HepG2 (cell line): Measurements from ENCODE around the gene STX12.

Source experiments
- CEBPB ChIP-seq: IDR thresholded peaks from 2 replicates; pipeline ENCODE4 v1.6.1; 2011; ENCODE audit warnings: low read depth, low read length, improper control_type of control experiment, borderline replicate concordance
- FOXP1 ChIP-seq, 2 experiments: fragments of 450-650 bp in 1 of 2; IDR thresholded peaks; 2 replicates each; pipeline ENCODE4 v1.6.1; 2017 to 2018; ENCODE audit warnings: antibody characterized with exemption in 1 of 2
- KDM4B ChIP-seq: sonication (generic); formaldehyde crosslinking; IDR thresholded peaks from 2 replicates; pipeline ENCODE4 v1.4.0; 2020; ENCODE audit warnings: missing genetic modification reagents
- NR1H2 ChIP-seq: sonication (generic); formaldehyde crosslinking; IDR thresholded peaks from 2 replicates; pipeline ENCODE4 v1.8.1; 2022; ENCODE audit warnings: low read depth, missing genetic modification reagents, borderline replicate concordance
- PAX8 ChIP-seq: sonication (generic); formaldehyde crosslinking; IDR thresholded peaks from 2 replicates; pipeline ENCODE4 v1.8.0; 2022; ENCODE audit warnings: mild to moderate bottlenecking, missing genetic modification reagents, borderline replicate concordance
- PBX2 ChIP-seq: IDR thresholded peaks from 2 replicates; pipeline ENCODE4 v1.6.1; 2016; ENCODE audit warnings: control low read depth
- SRSF9 ChIP-seq: fragments of 200-400 bp; formaldehyde crosslinking; IDR thresholded peaks from 2 replicates; pipeline ENCODE4 v1.6.1; 2018; ENCODE audit warnings: borderline replicate concordance, mild to moderate bottlenecking, low read depth, low read length; ENCODE audit not compliant: insufficient read depth, poor library complexity, severe bottlenecking
- TBL1XR1 ChIP-seq: fragments of 150-350 bp; IDR thresholded peaks from 2 replicates; pipeline ENCODE4 v1.6.1; 2014; ENCODE audit warnings: borderline replicate concordance, low read length; ENCODE audit not compliant: partially characterized antibody
- ZFAT ChIP-seq: sonication (generic); formaldehyde crosslinking; conservative IDR thresholded peaks from 2 replicates; pipeline ENCODE4 v1.8.1; 2023; ENCODE audit warnings: missing genetic modification reagents, inconsistent platforms
- ZNF235 ChIP-seq: sonication (generic); formaldehyde crosslinking; IDR thresholded peaks from 2 replicates; pipeline ENCODE4 v1.8.1; 2023; ENCODE audit warnings: mild to moderate bottlenecking, missing genetic modification reagents, borderline replicate concordance
- ZNF451 ChIP-seq: sonication (generic); formaldehyde crosslinking; IDR thresholded peaks from 2 replicates; pipeline ENCODE4 v1.5.0; 2020; ENCODE audit warnings: mild to moderate bottlenecking, missing genetic modification reagents
- TF ChIP-seq, protein P1 (sequence below): sonication (generic); formaldehyde crosslinking; conservative IDR thresholded peaks from 2 replicates; pipeline ENCODE4 v1.4.0; 2020; ENCODE audit warnings: missing genetic modification reagents
- TF ChIP-seq, protein P2 (sequence below): sonication (generic); formaldehyde crosslinking; IDR thresholded peaks from 2 replicates; pipeline ENCODE4 v1.5.0; 2020; ENCODE audit warnings: mild to moderate bottlenecking, missing genetic modification reagents, moderate library complexity

- TF ChIP-seq SRSF9 = no peak
- TF ChIP-seq, protein P1, sequence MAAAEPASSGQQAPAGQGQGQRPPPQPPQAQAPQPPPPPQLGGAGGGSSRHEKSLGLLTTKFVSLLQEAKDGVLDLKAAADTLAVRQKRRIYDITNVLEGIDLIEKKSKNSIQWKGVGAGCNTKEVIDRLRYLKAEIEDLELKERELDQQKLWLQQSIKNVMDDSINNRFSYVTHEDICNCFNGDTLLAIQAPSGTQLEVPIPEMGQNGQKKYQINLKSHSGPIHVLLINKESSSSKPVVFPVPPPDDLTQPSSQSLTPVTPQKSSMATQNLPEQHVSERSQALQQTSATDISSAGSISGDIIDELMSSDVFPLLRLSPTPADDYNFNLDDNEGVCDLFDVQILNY = no peak
- no peak for TF ChIP-seq NR1H2
- TF ChIP-seq FOXP1 (IDR thresholded peaks at IDR 0.05) = no peak
- no peak for TF ChIP-seq FOXP1 (CRISPR knock-in tag; IDR thresholded peaks at IDR 0.05)
- no peak for TF ChIP-seq ZFAT
- no peak for TF ChIP-seq CEBPB
- TF ChIP-seq, protein P2, sequence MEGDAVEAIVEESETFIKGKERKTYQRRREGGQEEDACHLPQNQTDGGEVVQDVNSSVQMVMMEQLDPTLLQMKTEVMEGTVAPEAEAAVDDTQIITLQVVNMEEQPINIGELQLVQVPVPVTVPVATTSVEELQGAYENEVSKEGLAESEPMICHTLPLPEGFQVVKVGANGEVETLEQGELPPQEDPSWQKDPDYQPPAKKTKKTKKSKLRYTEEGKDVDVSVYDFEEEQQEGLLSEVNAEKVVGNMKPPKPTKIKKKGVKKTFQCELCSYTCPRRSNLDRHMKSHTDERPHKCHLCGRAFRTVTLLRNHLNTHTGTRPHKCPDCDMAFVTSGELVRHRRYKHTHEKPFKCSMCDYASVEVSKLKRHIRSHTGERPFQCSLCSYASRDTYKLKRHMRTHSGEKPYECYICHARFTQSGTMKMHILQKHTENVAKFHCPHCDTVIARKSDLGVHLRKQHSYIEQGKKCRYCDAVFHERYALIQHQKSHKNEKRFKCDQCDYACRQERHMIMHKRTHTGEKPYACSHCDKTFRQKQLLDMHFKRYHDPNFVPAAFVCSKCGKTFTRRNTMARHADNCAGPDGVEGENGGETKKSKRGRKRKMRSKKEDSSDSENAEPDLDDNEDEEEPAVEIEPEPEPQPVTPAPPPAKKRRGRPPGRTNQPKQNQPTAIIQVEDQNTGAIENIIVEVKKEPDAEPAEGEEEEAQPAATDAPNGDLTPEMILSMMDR (CRISPR knock-in tag) = no peak
- TF ChIP-seq KDM4B = no peak
- TF ChIP-seq ZNF235 (CRISPR knock-in tag) = no peak
- no peak for TF ChIP-seq ZNF451
- no peak for TF ChIP-seq PAX8
- no peak for TF ChIP-seq TBL1XR1
- TF ChIP-seq PBX2 (CRISPR knock-in tag) = no peak
Observed at GRCh38 chr1:27726173-27727044, 46.6 kb upstream of the STX12 start.
